ENCODE data around the gene PELI2.

Gene PELI2

DNA sequence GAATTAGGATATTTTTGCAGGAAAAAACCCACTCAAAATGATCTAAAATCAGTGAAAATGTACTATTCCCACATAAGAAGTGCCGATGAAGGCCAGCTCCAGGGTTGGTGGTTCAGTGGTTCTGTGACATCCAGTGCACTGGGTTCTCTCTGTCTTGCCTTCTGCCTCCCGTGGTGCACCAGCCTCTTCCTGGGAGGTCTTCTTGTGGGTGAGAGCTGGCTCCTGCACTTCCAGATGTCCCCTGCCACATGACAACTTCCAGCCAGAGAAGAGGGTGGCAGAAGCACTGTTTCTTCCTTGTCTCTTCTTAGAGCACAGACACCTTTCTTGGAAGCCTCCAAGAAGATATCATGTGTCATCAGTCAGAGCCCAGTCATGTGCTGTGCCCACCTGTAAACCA lies 170.9 kb downstream of the PELI2 start:
- H3K27ac ChIP-seq (ENCODE audit: low read depth, low read length), result no peak overlapping the region
- H3K27me3 ChIP-seq (ENCODE audit: low read length), result no peaks in the 10 kb centered on the region
- no peak overlapping the region for H3K4me2 ChIP-seq (ENCODE audit: low read depth, low read length, poor library complexity, severe bottlenecking)
- no peak overlapping the region for H2AFZ ChIP-seq (ENCODE audit: low read depth, low read length, severe bottlenecking)
- no peak for TF ChIP-seq EZH2phosphoT487 (conservative IDR thresholded peaks at IDR 0.05; ENCODE audit: low read length)
- TF ChIP-seq, protein P1, sequence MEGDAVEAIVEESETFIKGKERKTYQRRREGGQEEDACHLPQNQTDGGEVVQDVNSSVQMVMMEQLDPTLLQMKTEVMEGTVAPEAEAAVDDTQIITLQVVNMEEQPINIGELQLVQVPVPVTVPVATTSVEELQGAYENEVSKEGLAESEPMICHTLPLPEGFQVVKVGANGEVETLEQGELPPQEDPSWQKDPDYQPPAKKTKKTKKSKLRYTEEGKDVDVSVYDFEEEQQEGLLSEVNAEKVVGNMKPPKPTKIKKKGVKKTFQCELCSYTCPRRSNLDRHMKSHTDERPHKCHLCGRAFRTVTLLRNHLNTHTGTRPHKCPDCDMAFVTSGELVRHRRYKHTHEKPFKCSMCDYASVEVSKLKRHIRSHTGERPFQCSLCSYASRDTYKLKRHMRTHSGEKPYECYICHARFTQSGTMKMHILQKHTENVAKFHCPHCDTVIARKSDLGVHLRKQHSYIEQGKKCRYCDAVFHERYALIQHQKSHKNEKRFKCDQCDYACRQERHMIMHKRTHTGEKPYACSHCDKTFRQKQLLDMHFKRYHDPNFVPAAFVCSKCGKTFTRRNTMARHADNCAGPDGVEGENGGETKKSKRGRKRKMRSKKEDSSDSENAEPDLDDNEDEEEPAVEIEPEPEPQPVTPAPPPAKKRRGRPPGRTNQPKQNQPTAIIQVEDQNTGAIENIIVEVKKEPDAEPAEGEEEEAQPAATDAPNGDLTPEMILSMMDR (IDR thresholded peaks at IDR 0.05; ENCODE audit: insufficient read depth, low read length, poor library complexity, severe bottlenecking), result no peak
- no peak overlapping the region for H3K9ac ChIP-seq (ENCODE audit: low read length)
- H3F3A ChIP-seq (ENCODE audit: insufficient read depth), result no peaks in the 10 kb centered on the region
- H3K9me3 ChIP-seq (ENCODE audit: insufficient read depth, low read length), result no peaks in the 10 kb centered on the region
- no peaks in the 10 kb centered on the region for H3K36me3 ChIP-seq (ENCODE audit: low read length)
- no peaks in the 10 kb centered on the region for H4K20me1 ChIP-seq (ENCODE audit: low read depth, low read length)
- H3K4me3 ChIP-seq (ENCODE audit: insufficient read depth, low read length, poor library complexity, severe bottlenecking), result no peak overlapping the region
- no peaks in the 10 kb centered on the region for H3K79me2 ChIP-seq (ENCODE audit: insufficient read depth, low read length)
- H3K9me2 ChIP-seq (replicated peaks; ENCODE audit: insufficient read depth, low read length), result no peaks in the 10 kb centered on the region

DNA sequence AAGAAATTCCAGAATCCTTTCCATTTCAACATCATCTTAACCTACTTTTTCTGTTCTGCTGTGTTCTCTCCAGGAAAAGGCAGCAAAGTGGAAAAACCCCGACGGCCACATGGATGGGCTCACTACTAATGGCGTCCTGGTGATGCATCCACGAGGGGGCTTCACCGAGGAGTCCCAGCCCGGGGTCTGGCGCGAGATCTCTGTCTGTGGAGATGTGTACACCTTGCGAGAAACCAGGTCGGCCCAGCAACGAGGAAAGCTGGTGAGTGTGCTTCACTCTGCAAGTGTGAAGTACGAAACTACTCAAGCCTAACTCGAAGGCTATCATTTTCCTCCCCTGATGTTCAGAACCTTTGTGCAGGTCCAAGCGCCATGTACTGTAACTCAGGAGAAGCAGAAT lies 172.0 kb downstream of the PELI2 start:
- H3K36me3 ChIP-seq (ENCODE audit: low read length), result no peaks in the 10 kb centered on the region
- H3K9me3 ChIP-seq (ENCODE audit: insufficient read depth, low read length), result no peaks in the 10 kb centered on the region
- H3K4me2 ChIP-seq (ENCODE audit: low read depth, low read length, poor library complexity, severe bottlenecking), result no peak overlapping the region
- H3F3A ChIP-seq (ENCODE audit: insufficient read depth), result no peaks in the 10 kb centered on the region
- H3K4me3 ChIP-seq (ENCODE audit: insufficient read depth, low read length, poor library complexity, severe bottlenecking), result no peak overlapping the region
- H3K27ac ChIP-seq (ENCODE audit: low read depth, low read length), result no peak overlapping the region
- H2AFZ ChIP-seq (ENCODE audit: low read depth, low read length, severe bottlenecking), result no peak overlapping the region
- no peaks in the 10 kb centered on the region for H3K9me2 ChIP-seq (replicated peaks; ENCODE audit: insufficient read depth, low read length)
- no peaks in the 10 kb centered on the region for H3K27me3 ChIP-seq (ENCODE audit: low read length)
- H4K20me1 ChIP-seq (ENCODE audit: low read depth, low read length), result no peaks in the 10 kb centered on the region
- no peaks in the 10 kb centered on the region for H3K79me2 ChIP-seq (ENCODE audit: insufficient read depth, low read length)
- no peak overlapping the region for H3K9ac ChIP-seq (ENCODE audit: low read length)
- no peak for TF ChIP-seq EZH2phosphoT487 (conservative IDR thresholded peaks at IDR 0.05; ENCODE audit: low read length)
- TF ChIP-seq, protein P1 (IDR thresholded peaks at IDR 0.05; ENCODE audit: insufficient read depth, low read length, poor library complexity, severe bottlenecking), result no peak

DNA sequence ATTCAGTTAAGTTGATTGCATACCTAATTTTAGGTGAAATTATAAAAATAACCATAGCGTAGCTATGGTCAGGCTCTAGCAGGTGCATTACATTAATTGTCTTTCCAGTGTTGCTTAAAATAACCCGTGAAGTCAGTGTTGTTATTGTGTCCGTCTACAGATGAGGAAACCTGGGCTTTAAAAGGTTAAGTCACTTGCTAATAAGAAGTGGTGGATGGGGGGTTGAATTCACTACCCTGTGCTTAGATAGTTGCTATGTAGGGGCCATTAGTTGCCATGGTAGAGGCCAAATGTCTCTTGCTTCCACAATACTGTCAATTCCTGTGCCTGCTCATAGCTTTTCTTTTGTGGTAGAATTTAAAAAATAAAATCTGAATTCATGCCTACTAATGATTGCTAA lies 174.8 kb downstream of the PELI2 start:
- TF ChIP-seq EZH2phosphoT487 (conservative IDR thresholded peaks at IDR 0.05; ENCODE audit: low read length), result no peak
- TF ChIP-seq, protein P1 (IDR thresholded peaks at IDR 0.05; ENCODE audit: insufficient read depth, low read length, poor library complexity, severe bottlenecking), result no peak
- no peaks in the 10 kb centered on the region for H3K27me3 ChIP-seq (ENCODE audit: low read length)
- no peak overlapping the region for H2AFZ ChIP-seq (ENCODE audit: low read depth, low read length, severe bottlenecking)
- H3K9ac ChIP-seq (ENCODE audit: low read length), result no peak overlapping the region
- no peaks in the 10 kb centered on the region for H3K9me3 ChIP-seq (ENCODE audit: insufficient read depth, low read length)
- no peaks in the 10 kb centered on the region for H4K20me1 ChIP-seq (ENCODE audit: low read depth, low read length)
- no peak overlapping the region for H3K4me3 ChIP-seq (ENCODE audit: insufficient read depth, low read length, poor library complexity, severe bottlenecking)
- H3K27ac ChIP-seq (ENCODE audit: low read depth, low read length), result no peak overlapping the region
- H3K4me2 ChIP-seq (ENCODE audit: low read depth, low read length, poor library complexity, severe bottlenecking), result no peak overlapping the region
- no peaks in the 10 kb centered on the region for H3K79me2 ChIP-seq (ENCODE audit: insufficient read depth, low read length)
- no peaks in the 10 kb centered on the region for H3K9me2 ChIP-seq (replicated peaks; ENCODE audit: insufficient read depth, low read length)
- H3F3A ChIP-seq (ENCODE audit: insufficient read depth), result no peaks in the 10 kb centered on the region
- no peaks in the 10 kb centered on the region for H3K36me3 ChIP-seq (ENCODE audit: low read length)

All from SU-DHL-6 (cell line).